Activated T-cell treated with anti-CD3 and anti-CD28 coated beads, Interleukin-2, amount 50 U/mL, for 24 hours (primary cell): ENCODE measurements around the gene RASAL2.

Experiments
- DNase-seq: peaks from one replicate; pipeline ENCODE4 v3.0.0-alpha.2; 2020
- H3K27ac Mint-ChIP-seq: 2 replicates; pipeline ENCODE4 v1.8.0; 2020; ENCODE audit warnings: mild to moderate bottlenecking, mixed read lengths
- H3K27me3 Mint-ChIP-seq: 2 replicates; pipeline ENCODE4 v1.8.0; 2020; ENCODE audit warnings: mixed read lengths
- H3K36me3 Mint-ChIP-seq: 2 replicates; pipeline ENCODE4 v1.8.0; 2020; ENCODE audit warnings: low read depth, mixed read lengths
- H3K4me1 Mint-ChIP-seq: 2 replicates; pipeline ENCODE4 v1.8.0; 2020; ENCODE audit warnings: low read depth, mixed read lengths
- H3K4me3 Mint-ChIP-seq: 2 replicates; pipeline ENCODE4 v1.8.0; 2020; ENCODE audit warnings: mild to moderate bottlenecking, moderate library complexity, mixed read lengths
- H3K9me3 Mint-ChIP-seq: 2 replicates; pipeline ENCODE4 v1.8.0; 2020; ENCODE audit warnings: mixed read lengths

The RASAL2 gene

DNA sequence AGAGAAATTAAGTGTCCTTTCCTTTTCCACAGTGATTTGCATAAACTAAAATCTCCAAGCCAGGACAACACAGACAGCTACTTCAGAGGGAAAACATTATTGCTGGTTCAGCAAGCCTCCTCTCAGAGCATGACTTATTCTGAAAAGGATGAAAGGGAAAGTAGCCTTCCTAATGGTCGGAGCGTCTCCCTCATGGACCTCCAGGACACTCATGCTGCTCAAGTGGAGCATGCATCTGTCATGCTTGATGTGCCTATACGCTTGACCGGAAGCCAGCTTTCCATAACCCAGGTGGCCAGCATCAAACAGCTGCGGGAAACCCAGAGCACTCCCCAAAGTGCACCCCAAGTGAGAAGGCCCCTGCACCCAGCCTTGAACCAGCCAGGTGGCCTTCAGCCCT lies 363.7 kb downstream of the RASAL2 start:
- no peak for DNase-seq
- Mint-ChIP-seq H3K27me3 (no peaks in the 10 kb centered on the region), H3K4me1 (no peaks in the 10 kb centered on the region), H3K9me3 (no peaks in the 10 kb centered on the region), H3K27ac (no peak overlapping the region), H3K4me3 (no peak overlapping the region), H3K36me3 (no peaks in the 10 kb centered on the region)

DNA sequence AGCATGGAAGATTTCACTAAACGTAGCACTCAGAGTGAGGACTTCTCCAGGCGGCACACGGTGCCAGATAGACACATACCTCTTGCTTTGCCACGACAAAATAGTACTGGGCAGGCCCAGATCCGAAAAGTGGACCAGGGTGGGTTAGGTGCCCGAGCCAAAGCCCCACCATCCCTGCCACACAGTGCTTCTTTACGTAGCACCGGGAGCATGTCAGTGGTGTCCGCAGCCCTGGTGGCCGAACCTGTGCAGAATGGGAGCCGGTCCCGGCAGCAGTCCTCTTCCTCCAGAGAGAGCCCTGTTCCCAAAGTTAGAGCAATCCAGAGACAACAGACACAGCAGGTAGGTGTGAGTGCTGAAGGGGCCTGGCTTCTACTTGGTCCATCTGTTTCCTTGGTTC lies 364.3 kb downstream of the RASAL2 start:
- Mint-ChIP-seq H3K4me3 (no peak overlapping the region), H3K36me3 (no peaks in the 10 kb centered on the region), H3K27ac (no peak overlapping the region), H3K4me1 (no peaks in the 10 kb centered on the region), H3K9me3 (no peaks in the 10 kb centered on the region), H3K27me3 (no peaks in the 10 kb centered on the region)
- DNase-seq = no peak

DNA sequence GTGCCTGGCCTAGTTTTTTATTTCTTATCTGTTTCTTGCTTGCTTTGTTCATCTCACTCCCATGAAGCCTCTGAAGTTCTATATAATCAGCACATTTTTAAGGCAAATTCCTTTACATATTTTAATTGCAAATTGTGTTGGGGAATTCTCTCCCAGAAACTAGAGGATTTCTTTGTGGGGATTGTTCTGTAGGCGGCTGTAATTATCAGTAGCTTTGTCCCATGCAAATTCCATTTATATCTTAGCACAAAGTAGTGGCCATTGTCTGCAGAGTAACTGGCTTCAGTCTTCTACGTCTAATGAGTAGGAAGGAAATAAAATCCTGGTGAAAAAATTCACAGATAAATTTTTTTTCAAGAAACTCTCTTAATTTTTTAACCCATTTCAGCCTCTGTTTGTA lies 367.2 kb downstream of the RASAL2 start:
- no peaks in the 10 kb centered on the region for H3K4me1 Mint-ChIP-seq
- DNase-seq = no peak
- no peaks in the 10 kb centered on the region for H3K36me3 Mint-ChIP-seq
- no peak overlapping the region for H3K4me3 Mint-ChIP-seq
- no peak overlapping the region for H3K27ac Mint-ChIP-seq
- H3K27me3 Mint-ChIP-seq = peaks cover 7% of the 10 kb centered on the region
- H3K9me3 Mint-ChIP-seq = no peaks in the 10 kb centered on the region

DNA sequence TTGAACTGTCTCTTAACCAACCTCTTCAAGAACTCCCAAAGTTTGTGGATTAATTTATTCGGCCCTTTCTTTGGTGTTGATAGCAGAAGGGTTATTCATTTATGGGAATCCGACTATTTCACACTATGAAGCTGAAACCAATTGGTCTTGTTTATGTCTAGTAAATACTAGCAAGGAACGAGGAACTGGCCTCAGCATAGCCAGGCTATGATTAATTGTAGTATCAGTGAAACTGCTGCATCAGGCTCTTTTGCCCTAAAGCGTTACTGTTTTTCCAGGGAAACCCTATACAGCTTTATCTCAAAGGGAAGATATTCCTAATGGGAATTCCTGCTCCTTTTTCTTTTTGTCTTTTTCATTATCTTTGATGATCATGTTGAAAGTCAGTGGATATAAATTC lies 367.8 kb downstream of the RASAL2 start:
- H3K36me3 Mint-ChIP-seq = no peaks in the 10 kb centered on the region
- H3K27ac Mint-ChIP-seq = no peak overlapping the region
- DNase-seq = no peak
- peaks cover 9% of the 10 kb centered on the region for H3K27me3 Mint-ChIP-seq
- no peak overlapping the region for H3K4me3 Mint-ChIP-seq
- H3K9me3 Mint-ChIP-seq = no peaks in the 10 kb centered on the region
- H3K4me1 Mint-ChIP-seq = no peaks in the 10 kb centered on the region

DNA sequence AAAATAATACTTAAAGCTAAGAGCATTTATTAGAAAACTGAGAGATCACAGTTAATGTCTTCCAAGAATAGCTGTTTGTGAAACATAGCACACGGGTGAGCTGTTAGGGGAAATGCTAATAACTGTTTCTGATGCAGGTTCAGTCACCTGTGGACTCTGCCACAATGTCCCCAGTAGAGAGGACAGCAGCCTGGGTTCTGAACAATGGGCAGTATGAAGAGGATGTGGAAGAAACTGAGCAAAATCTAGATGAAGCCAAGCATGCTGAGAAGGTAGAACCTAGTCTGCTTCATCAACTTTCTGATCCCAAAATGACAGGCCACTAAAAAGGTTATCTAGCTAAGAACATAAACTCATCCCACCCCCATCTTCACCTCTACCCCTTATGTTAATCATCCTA lies 370.2 kb downstream of the RASAL2 start:
- Mint-ChIP-seq H3K4me1 (no peaks in the 10 kb centered on the region), H3K36me3 (no peaks in the 10 kb centered on the region), H3K27me3 (peaks cover 13% of the 10 kb centered on the region), H3K27ac (no peak overlapping the region), H3K9me3 (no peaks in the 10 kb centered on the region), H3K4me3 (no peak overlapping the region)
- no peak for DNase-seq

DNA sequence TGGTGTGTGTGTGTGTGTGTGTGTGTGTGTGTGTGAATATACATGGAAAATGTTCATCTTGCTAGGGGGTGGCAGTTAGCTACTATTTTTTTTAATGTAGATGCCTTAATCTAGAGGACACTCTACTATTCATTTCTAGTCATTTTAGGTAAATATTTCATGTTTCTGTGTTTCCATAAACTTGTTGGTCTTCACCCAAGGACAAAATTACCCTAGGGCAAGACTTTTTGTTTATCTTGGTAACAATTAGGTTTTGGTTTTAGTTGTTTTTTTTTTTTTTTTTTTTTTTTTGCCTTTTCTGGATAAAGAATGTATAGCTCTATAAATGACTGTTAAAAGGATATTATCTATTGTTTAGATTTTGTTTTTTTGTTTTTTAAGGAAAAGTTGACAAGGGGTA lies 370.7 kb downstream of the RASAL2 start:
- Mint-ChIP-seq H3K9me3 (no peaks in the 10 kb centered on the region), H3K27me3 (peaks cover 13% of the 10 kb centered on the region), H3K4me1 (no peaks in the 10 kb centered on the region), H3K4me3 (no peak overlapping the region), H3K36me3 (no peaks in the 10 kb centered on the region), H3K27ac (no peak overlapping the region)
- DNase-seq = no peak

DNA sequence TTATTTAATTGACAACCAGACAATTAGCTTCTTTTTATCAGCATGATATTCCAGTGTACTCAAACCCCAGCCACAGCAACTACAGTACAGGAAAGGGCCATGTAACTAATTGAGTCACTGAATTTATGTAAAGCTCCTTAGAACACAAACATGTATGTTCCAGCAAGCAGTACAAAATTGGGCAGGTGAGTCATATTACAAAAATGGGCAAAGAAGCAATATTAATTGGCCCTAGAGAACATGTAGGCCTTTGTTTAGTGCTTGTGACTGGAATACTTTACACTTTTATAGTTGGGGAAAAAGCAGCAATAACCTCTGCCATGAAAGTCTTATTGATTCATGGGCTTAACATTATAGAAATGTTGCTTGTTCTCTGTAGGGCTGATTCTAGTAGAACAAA lies 371.1 kb downstream of the RASAL2 start:
- no peak overlapping the region for H3K4me3 Mint-ChIP-seq
- no peaks in the 10 kb centered on the region for H3K9me3 Mint-ChIP-seq
- H3K4me1 Mint-ChIP-seq = no peaks in the 10 kb centered on the region
- no peaks in the 10 kb centered on the region for H3K36me3 Mint-ChIP-seq
- no peak for DNase-seq
- peaks cover 13% of the 10 kb centered on the region for H3K27me3 Mint-ChIP-seq
- no peak overlapping the region for H3K27ac Mint-ChIP-seq

DNA sequence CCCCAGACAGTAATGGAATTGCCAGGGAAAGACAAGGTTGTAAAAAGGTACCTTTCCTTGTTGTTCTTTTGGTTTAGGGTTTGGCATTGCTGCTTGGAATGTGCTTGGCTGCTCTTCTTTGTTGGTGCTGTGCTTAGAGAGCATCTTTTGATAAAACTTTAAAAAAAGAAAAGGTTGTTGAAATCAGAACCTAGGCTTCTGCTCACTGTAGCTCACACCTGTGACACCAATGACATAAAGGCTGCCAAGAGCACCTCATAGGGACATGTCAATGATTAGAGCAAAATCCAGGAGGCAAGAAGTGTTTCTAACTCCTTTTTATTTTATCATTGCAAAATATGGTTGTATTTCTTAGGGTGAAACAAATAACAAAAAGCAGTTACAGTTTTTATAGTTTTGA lies 373.9 kb downstream of the RASAL2 start:
- Mint-ChIP-seq H3K4me3 (no peak overlapping the region), H3K36me3 (no peaks in the 10 kb centered on the region), H3K27ac (no peak overlapping the region), H3K4me1 (no peaks in the 10 kb centered on the region), H3K27me3 (peaks cover 21% of the 10 kb centered on the region), H3K9me3 (no peaks in the 10 kb centered on the region)
- no peak for DNase-seq

DNA sequence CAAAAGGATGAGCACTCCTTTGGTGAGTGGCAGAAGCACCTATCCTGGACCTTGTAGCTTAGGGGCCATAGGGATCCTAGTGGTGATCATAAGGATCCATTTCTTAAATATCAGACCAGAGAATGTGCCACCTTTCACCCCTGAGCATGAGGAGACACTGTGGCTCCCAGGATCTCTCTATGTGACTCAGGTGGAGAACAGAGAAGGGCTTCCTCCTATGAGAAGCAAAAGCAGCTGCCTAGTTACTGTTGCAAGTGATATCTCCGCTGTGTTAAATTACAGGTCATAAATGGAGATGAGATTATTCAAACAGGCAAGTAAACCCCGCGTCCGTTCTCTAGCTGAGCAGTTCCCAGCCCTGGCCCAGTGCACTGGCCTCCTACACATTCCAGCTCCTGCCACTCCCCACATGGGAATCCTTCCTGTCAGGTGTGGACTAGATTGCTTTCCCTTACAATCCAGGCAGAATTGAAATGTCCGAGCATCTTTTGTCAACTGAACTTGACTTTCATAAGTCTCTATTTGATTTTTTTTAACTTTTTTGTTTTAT lies 376.6 kb downstream of the RASAL2 start:
- peaks cover 29% of the 10 kb centered on the region for H3K27me3 Mint-ChIP-seq
- H3K9me3 Mint-ChIP-seq = no peaks in the 10 kb centered on the region
- H3K36me3 Mint-ChIP-seq = no peaks in the 10 kb centered on the region
- H3K4me1 Mint-ChIP-seq = no peaks in the 10 kb centered on the region
- no peak overlapping the region for H3K27ac Mint-ChIP-seq
- H3K4me3 Mint-ChIP-seq = no peak overlapping the region
- DNase-seq = no peak

DNA sequence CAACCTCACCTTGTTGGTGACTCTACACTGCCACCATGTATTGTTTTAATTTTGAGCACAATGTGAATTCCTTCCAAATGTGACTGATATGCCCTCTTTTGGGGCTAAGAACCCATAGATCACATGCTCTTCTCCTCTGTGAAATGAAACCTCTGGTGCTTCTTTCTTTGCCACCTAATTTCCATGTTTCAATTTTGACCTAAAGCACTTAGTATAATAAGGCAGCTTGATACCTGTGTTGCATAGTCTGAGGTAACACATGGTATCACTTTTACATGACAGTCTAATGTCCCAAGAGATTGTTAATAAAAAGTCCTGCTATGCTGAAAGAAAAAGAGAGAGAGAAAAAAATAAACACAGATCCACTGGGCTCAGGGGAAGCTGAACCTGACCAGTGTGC lies 378.6 kb downstream of the RASAL2 start:
- H3K4me3 Mint-ChIP-seq = no peak overlapping the region
- H3K36me3 Mint-ChIP-seq = no peaks in the 10 kb centered on the region
- no peaks in the 10 kb centered on the region for H3K9me3 Mint-ChIP-seq
- DNase-seq = no peak
- H3K27me3 Mint-ChIP-seq = peaks cover 33% of the 10 kb centered on the region
- H3K4me1 Mint-ChIP-seq = no peaks in the 10 kb centered on the region
- no peak overlapping the region for H3K27ac Mint-ChIP-seq

DNA sequence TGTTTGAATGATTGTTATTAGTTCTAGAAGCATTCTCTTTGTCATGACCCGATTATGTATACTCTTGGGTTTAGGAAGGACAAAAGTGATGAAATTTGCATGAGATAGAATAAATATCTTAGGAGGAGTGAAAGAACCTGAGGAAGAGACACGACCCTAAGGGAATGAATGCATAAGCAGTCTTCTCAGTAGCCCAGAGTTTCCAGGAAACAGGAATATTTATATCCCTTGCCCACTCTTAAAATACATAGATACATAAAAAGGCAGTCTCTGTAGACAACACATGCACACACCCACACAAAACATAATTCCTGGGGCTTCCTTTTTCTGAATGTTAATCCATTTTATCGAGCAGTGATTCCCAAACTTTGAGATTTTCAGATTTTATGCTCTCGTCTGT lies 383.5 kb downstream of the RASAL2 start:
- H3K9me3 Mint-ChIP-seq = no peaks in the 10 kb centered on the region
- no peak for DNase-seq
- no peak overlapping the region for H3K4me3 Mint-ChIP-seq
- no peaks in the 10 kb centered on the region for H3K36me3 Mint-ChIP-seq
- H3K27ac Mint-ChIP-seq = no peak overlapping the region
- H3K27me3 Mint-ChIP-seq = peaks cover 34% of the 10 kb centered on the region
- no peaks in the 10 kb centered on the region for H3K4me1 Mint-ChIP-seq

DNA sequence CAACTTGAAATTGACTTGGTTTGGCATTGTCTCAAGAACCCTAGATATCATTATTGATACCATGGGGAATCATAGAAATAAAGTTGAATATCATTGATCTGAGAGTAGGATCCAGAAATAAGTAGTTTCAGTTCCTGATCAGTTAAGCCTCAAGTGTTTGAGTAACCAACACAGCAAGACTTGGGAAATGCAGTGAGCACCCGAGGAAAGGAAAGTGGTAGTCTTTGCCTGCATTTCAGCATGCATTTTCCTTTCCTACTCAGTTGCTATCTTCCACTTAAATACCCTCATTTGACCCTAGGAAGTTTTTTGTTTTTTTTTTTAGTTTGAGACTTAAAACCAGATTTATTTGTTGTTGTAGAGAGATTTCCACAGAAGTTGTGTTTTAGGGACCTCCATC lies 383.9 kb downstream of the RASAL2 start:
- no peak for DNase-seq
- Mint-ChIP-seq H3K4me3 (no peak overlapping the region), H3K9me3 (no peaks in the 10 kb centered on the region), H3K27ac (no peak overlapping the region), H3K27me3 (peaks cover 29% of the 10 kb centered on the region), H3K4me1 (no peaks in the 10 kb centered on the region), H3K36me3 (no peaks in the 10 kb centered on the region)

DNA sequence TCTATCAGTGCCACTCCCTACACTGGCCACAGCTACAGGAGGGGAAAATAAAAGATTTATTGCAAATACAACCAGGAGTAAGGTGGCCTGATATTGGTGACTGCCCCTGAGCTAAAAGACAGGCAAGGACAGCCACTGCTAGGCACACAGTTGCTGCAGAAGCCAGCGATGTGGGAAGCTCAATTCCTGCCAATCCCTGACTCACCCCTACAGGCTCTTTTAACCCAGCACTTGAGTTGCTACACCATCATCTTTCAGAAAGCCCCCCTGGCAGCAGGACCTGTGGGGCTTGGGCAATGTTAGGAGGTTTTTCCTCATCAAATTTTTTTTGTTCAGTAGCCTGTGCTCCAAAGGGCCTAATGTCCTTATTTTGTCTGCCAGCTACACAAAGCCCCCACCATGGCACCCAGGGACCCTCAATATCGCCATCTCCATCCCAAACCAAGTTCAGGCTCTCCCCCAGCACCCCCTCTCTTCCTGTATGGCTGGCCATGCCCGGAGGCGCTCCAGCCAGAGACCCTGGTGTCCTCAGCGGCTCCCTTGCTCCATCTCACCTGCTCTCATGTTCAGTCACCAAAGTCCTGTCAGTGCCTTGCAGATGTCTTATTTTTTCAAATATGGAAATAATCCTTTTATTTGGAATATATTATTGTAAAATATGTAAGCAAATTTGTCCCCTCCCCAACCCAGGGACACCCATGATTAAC lies 389.5 kb downstream of the RASAL2 start:
- peaks cover 18% of the 10 kb centered on the region for H3K27me3 Mint-ChIP-seq
- no peak overlapping the region for H3K27ac Mint-ChIP-seq
- H3K4me1 Mint-ChIP-seq = no peaks in the 10 kb centered on the region
- H3K36me3 Mint-ChIP-seq = no peaks in the 10 kb centered on the region
- DNase-seq = no peak
- H3K4me3 Mint-ChIP-seq = no peak overlapping the region
- H3K9me3 Mint-ChIP-seq = no peaks in the 10 kb centered on the region

DNA sequence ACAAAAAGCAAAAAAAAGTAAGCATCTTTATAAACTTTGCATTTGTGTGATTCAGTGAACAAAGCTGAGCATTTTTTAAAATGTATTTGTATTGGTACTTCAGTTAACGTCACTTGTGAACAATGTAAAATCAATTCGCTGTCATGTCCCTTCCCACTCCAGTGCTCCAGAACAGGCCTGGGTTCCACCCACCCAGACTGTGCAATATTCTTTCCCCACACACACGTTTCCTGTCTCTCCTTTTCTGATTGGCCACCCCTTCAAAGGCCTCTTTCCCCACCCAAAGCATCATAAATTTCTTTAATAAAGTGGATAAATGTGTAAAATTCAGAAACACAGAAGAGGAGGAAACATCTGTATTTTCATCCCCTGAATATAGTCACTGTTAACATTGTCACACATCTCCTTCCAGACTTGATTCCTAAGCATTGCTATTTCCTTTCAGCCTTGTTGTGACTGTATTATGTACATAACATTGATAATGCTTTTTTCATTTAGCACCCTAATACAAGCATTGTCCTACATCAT lies 390.9 kb downstream of the RASAL2 start:
- no peaks in the 10 kb centered on the region for H3K9me3 Mint-ChIP-seq
- no peak overlapping the region for H3K4me3 Mint-ChIP-seq
- DNase-seq = no peak
- peaks cover 18% of the 10 kb centered on the region for H3K27me3 Mint-ChIP-seq
- H3K4me1 Mint-ChIP-seq = no peaks in the 10 kb centered on the region
- no peaks in the 10 kb centered on the region for H3K36me3 Mint-ChIP-seq
- no peak overlapping the region for H3K27ac Mint-ChIP-seq

DNA sequence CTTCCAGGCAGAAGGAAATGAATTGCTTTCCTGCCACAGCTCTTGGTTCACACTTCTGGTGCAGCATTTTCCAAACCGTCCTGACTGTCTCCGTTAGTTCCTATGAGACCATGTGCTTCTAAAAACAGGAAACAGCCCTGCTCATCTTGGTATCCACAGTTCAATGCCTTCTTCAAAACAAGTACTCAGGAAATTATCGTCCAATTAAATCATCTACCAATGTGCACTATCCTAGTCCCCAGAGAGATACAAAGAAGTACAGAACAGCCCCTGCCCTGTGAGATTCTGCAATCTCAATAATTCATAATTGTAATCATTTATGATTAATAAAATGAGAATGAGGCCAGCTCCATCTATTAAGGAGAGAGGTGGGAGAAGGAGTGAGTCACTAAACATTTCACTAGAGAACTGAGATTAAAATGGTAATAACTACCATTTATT lies 391.7 kb downstream of the RASAL2 start:
- DNase-seq = no peak
- Mint-ChIP-seq H3K4me3 (no peak overlapping the region), H3K27ac (no peak overlapping the region), H3K4me1 (no peaks in the 10 kb centered on the region), H3K36me3 (no peaks in the 10 kb centered on the region), H3K27me3 (peaks cover 18% of the 10 kb centered on the region), H3K9me3 (no peaks in the 10 kb centered on the region)
